Mesenteric fat pad (tissue), 1 donor: ENCODE results near the gene TH. TPM values are rescaled to one million over a fixed set of nuclear protein-coding genes. Genes with fewer than 3 reads are reported as not detected.
"Not testable (repeated sequence)": the region's sequence is repeated elsewhere in the genome, so short reads cannot be mapped to it uniquely, and the experiment has no call there.

Experiments used
- DNase-seq: peaks from one replicate; pipeline ENCODE4 v3.0.0-alpha.2; 2020; ENCODE audit warnings: low spot score
- total RNA-seq: library from RNA; stranded (reverse); fragmentation: NEBNext Ultra II Directional; extraction: Animal tissue kit (Norgen Biotek cat#: 25700); gene quantifications from one replicate; pipeline ENCODE4 v1.2.1, GENCODE V29; 2021
- donor health status: DM: yes; HTN: yes; CAD: no.

TH gene
- total RNA-seq, 1 donor from 2014 or later: not detected

DNA sequence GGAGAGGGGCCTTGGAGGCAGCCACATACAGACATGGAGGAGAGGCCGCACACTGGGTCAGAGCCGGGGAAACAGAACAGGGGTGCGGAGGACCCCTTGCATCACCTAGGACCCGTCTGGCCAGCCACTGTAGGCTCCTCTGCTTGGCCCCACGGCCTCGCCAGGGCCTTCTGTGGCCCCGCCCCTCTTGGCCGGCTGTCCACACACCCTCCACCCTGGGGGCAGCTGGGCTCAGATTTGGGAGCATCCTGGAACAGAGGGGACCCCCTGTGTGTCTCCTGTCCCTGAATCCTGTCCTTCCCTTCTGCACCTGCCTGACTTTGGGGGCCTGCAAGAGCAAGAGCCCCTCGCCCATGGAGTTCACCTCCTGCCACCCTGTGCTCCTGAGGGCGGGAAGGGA lies 7.9 kb upstream of the TH start:
- DNase-seq: no peak

DNA sequence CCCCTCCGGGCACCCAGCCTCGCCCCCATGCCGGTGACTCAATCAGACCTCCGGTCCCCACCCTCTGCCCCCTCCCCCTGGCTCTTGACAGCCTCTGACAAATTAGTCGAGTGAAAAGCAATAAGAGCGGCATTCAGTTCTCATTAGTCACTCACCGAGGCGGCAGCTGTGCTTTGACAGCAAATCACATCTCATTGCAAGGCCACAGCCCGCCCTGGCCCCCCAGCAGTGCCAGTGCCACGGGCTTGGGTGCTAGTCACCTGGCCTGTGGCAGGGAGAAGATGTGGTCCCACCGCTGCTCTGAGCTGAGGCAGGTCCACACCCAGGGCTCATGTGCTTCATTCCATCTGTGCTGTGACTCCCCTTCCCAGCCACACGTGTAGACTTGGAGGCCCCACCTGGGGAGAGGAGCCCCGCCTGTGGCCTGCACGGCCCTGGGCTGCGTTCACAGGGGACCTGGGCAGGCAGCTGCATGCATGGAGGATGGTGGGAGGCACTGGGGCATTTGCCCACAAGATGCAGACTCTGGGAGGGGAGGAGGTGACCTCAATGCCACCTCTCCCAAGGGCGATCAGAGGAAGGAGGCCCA lies 7.4 kb upstream of the TH start:
- no peak for DNase-seq

DNA sequence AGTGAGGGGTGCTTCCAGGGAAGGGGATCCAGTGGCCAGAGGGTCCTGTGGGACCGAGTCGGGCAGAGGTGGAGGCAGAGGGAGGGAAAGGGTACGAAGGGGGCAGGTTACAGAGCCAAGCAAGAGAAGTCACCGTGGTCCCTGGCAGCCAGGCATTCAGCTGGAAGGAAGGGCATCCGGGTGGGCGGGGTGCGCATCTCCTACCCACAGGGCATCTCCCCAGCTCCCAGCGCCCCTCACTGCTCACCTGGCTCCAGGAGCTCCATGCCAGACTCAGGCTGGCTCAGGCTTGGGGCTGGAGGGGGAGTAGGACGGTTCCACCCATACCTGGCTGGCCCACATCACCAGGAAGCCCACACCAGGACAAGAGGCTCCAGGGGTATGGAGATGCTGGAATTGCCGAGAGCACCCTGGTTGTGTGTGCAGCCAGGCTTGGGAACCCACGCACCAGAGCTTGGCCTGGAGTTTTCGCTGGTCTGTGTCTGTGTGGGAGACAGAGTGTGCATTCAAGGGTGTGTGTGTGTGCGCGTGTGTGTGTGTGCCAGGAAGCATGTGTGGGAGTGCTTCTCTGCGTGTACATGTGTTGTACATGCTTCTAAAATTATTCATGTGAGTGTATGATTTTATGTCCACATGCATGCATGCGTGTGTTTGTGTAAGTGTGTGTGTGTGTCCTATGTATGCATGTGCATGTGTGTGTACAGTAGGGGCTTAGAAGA lies 6.6 kb upstream of the TH start:
- not testable (repeated sequence) for DNase-seq

DNA sequence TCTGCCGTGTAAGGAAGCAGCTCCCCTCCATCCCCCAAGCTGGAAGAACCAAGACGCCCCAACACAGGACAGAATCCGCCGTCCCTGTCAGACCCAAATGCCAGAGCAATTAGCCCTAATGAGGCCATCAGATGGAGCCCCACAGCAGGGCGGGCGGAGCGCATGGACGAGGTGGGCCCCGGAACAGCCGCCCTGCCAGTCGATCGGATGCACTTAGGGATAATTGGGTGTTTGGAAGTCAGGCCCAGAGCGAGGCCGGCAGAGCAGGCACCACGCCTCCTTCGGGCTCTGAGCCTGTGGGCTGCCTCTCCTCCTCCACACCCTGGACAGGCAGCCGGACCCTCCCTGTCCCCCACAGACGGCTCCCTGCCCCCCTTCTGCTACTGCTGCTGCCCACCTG lies 5.5 kb upstream of the TH start:
- no peak for DNase-seq

DNA sequence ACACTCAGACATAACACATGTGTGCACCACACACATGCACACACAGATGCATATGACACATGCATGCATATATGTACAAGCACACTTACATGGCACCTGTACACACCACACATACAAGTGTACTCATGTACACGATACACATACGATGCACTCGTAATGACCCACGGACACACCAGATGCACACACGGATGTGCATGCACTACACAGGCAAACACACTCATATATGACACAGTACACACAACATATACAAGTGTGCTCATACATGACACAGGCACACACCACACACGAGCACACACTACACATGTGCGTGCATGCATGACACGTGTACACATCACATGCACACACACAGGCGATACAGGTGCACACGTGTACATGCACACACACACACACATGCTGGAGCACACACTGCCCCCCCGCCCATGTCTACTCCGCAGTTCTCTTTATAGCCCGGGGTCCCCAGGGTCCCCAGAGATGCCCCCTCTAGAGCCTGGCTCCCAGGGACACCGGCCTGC lies 4.8 kb upstream of the TH start:
- no peak for DNase-seq

DNA sequence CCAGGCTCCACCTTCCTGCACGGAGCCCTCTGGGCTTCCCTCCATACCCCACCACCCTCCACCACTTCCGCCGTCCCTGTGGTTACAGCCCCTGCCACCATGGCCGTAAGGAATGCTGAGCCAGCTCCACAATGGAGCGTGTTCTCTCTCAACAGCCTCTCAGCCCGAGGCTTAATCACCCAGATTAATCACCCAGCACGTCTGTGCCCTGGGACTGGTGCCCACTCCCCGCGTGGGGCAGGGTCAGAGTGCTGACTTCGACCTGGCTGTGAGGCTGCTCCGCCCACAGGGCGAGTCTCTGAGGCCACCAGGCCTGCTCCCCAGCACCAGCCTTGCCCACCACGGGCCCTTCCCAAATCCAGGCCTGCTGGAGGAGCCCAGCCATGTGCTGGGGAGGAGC lies 4.0 kb upstream of the TH start:
- DNase-seq: no peak

DNA sequence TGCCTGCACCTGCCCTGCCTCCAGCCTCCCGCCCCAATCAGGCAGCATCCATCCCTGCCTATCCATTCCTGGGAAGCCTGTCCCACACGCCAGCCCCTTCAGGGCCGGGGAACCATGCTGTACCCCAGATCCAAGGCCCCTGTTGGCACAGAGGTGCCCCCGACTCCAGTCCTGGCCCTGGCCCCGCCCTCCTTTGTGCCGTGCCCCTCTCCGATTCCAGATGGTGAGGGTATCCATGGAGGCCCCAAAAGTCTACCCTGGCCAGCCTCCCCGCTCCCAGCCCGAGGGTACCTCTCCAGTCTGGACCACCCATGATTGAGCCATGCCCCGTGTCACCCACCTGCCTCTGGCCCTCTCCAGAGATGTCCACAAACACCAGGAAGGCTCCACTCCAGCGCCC lies 2.7 kb upstream of the TH start:
- no peak for DNase-seq

DNA sequence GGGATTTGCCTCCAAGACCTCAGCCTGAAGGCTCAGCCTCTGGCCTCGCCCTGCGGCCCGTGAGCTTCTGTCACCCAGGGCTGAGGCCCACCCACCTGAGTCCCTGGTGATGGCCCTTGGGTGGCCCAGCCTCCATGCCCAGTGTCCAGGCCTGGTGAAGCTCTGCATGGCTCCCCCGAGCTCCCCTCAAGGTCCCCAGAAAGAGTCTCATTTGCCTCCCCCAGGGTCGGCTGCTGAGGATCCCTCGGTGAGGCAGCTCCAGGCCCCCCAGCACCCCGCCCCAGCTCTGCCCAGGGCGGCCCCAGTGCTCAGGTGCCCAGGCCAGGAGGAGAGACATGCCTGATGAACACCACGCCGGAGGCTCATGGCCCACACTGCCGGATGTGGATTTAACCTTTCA lies 2.1 kb upstream of the TH start:
- no peak for DNase-seq

DNA sequence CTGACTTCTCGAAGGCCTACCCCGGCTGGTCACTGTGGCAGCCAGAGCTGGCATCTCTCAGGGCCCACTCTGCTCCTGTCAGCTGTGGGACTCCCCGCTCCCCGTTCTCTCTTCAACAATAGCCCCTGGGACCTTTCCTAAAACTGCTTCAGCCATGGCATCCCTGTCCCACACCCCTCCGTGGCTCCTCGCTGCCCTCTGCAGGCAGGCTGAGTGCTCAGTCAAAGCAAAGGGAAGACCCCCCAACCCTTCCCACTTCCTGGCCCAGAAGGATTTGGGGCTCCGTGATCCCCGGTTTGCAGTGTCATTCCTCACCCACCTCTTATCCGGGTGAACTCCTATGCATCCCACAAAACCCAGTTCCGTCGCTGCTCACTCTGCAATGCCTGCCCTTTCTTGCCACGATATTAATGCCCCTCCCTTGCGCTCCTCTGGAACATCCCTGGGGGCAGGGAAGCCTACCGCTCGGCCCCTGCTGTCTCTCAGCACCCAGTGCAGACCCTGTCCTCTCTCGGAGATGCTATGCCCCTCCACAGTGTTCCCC lies 1.6 kb upstream of the TH start:
- DNase-seq: no peak

DNA sequence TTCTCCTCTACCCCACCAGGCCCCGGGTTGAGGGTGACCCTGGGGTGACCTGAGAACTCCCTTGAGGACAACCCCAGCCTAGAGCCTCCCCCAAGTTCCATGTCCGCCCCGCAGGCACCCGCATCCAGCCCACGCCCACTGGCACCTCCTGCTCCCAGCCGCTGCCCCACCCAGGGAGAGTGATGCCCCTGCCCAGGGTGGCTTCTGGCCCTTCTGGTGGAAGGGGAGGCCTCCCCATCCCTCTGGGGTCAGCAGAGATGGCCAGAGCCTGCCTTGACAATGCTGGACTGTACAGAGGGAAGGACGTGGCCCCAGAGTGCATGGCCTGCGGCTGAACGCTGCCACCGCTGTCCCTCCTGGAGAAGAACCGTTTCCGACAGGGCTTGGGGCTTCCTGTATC lies 1.1 kb upstream of the TH start:
- no peak for DNase-seq

DNA sequence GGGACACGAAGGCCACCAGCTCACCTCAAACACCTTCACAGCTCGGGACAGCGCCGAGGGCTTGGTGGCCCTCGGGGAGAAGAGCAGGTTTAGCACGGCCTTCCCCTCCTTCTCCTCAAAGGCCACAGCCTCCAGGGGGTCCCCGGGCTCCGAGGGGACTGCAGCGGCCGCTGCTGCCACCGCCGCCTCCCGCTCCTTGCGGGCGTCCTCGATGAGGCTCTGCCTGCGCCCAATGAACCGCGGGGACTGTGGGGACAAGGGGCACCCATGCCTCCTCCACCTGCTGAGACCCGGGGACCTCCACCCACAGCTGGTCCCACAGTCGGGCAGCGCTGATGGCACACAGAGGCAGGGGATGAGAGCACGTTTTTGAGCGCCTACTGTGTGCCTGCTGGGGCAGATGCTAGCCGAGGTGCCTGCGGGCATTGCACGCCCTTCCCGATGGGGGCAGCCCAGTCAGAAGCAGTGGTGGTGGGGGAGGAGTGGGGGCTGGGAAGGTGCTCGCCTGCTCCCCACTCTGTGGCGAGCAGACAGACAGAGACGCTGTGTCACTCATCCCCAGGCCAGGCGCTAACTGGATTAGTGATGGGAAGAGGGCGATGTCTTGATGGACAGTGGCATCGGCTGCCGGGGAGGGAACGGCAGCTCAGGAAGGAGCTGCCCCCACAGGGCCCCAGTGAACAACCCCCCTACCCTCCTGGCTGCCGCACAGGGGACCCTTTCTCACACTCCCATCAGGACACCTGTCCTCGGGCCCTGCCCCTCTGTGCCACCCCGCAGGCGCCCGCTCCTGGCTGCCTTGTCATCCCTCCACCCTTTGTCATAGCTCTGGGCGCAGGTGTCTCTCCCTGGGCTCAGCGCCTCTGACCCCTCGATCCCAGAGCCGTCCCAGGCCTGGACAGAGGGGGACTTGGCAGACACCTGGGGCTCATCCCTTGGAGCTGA lies 1.7 kb downstream of the TH start:
- no peak for DNase-seq

DNA sequence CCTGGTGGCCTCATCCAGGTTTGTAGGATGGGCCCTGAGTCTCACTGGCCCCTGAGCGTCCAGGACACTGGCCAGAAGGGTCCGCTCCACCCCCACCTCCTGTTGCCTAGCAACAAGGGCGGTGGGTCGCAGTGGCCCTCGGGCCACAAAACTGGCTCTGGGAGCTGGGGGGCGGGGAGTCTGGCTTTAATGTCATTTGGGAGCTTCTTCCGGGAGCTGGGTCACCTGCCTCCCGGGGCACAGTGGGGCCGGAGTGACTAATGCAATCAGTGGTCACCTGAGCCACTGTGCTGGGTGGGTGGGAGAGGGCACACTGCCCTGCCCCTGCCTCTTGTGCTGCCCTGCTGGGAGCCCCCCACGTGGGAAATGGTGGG lies 2.6 kb downstream of the TH start:
- no peak for DNase-seq

DNA sequence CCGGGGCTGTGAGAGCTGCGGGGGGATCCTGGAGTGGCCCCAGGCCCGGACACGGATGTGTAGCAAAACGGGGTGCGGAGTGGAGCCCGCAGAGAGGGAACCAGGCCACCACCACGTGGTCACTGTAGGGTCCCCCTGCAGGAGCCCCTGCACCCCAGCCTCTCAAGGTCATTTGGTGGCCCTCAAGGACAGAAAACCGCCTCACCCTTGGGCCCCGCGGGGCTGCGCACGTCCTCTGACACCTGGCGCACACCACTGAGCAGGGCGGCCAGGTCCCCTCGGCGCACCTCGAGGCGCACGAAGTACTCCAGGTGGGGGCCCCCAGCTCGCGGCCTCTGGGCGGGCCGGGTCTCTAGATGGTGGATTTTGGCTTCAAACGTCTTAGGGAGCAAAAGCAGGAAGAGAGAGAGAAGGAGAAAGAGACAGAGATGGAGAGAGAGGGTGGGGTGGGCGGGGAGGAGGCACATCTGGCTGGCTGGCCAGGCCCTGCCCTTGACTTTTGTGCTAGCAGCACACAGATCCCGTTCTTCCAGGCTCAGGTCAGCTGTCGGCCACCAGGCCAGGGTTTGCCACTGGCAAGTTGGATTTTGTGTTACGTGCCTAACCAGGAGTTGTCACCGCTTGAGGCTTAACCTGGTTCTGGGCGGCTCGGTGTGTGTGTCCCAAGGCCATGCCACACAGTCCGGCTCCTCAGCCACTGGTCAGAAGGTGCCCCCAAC lies 3.2 kb downstream of the TH start:
- DNase-seq: no peak

DNA sequence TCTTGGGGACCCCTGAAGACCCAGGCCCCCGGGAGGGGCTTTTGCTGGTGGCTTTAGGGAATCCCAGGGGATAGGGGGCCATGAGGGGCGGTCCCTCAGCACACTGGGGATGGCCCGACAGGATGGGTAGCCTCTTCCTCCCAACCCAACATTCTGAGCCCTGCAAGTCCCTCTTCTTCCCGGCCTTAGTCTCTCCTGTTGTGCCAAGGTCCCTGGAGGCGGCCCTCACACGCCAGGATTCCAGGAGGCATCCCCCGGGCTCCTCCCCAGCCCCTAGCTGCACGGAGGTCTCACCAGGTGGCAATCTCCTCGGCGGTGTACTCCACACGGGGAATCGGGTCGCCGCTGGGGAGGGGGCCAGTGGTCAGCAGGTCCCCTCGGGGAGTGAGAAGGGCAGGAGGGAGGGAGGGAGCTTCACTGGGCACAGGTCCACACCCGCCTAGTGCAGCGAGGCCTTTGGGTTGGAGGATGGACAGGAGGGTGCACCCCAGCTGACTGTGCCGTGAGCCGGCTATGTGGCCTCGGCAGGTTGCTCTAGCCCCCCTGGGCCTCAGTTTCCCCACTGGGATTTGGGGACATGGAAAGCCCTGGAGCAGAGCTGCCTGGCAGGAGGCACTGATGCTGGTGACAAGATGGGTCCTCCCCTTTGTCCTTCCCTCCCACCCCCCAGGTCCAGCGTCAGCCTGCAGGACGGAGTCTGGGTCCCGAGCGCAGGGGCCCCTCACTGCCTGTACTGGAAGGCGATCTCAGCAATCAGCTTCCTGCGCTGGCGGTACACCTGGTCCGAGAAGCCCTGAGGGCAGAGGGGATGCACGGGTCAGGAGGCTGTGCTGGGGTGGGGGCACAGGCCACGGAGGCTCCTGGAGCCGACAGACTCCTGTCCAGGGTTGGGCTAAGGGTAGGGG lies 4.2 kb downstream of the TH start:
- DNase-seq: no peak

DNA sequence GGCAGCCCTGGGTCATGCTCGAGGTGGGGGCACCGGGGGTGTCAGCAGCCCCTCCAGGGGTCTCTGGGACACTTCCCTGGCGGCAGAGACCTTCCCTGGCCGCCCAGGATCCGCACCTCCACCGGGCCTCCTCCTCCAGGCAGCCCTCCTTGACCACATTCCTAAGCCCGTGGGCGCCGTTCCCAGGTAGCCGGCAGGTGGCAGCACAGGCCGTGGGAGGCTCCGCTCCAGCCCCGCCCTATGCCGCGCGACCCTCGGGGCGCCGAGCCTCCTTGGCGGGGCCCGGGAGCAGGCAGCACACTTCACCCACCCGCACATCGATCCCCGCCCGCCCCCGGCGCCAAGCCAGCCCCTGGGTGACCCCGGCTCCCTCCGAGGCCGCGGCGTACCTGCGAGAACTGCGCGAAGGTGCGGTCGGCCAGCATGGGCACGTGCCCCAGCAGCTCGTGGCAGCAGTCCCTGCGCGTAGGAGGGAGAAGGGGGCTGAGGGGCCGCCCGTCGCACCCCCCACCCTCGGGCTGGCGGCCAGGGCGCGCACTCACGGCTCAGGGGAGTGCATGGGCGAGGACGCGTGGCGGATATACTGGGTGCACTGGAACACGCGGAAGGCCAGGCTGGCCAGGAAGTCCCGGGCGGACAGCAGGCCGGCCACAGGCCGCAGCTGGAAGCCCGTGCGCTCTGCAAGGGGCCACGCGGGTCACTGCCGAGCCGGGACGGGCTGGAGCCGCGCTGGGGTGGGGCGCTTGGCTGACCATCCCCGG lies 5.3 kb downstream of the TH start:
- DNase-seq: no peak

DNA sequence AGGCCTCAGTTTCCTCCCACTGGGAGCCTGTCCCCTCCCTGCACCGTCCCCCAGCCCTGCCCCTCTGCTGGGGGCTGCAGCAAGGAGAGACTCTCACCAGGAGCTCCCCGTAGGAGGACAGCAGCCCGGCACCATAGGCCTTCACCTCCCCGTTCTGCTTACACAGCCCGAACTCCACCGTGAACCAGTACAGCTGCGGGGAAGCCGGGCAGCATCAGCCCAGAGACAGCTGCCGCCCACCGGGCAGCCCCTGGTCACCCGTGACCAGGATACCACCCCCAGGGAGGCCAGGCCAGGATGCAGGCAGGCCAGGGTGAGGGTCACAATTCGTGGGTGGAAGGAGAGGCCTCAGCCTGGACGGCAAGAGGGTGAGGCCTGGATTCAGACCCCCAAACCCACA lies 6.0 kb downstream of the TH start:
- no peak for DNase-seq

DNA sequence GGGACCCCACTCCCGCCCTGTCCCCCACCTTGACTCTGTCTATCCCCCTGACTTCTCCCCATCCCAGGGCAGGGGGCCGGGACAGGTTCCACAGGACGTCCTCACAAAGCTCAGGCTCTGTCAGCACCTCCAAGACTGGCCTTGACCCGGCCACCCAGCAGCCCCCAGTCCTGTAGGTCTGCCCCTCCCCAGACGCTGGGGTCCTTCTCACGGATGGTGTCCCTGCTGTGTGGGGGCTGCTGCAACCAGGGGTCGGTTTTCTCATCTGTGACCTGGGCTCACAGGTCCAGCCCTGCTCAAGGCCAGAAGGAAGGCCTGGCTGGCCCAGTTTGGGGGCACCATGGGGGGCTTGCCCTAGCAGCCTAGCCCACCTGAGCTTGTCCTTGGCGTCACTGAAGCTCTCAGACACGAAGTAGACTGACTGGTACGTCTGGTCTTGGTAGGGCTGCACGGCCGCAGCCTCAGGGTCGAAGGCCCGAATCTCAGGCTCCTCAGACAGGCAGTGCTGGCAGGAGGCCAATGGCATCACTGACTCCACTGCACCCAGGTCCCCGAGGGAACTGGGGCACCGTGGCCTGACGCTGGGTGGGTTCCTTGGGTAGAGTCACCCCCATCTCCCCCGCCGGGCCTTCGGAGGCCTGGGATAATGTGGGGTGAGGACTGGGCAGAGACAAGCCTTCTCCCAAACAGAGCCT lies 6.6 kb downstream of the TH start:
- DNase-seq: no peak

DNA sequence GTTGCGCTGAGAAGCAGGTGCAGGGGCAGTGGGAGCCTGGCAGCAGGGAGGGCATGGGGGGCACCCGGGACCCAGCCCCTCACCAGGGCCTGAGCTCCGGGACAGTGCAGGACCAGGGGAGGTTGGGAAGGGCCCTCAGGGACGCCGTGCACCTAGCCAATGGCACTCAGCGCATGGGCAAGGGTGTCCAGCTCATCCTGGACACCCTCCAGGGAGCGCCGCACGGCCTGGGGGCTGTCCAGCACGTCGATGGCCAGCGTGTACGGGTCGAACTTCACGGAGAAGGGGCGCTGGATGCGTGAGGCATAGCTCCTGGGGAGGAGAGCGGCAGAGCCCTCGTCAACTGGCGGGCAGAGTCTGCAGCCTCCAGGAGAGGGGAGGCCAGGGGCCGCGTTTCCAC lies 7.5 kb downstream of the TH start:
- DNase-seq: no peak
